NCI-H2107 treated with DMSO at 0.1 percent for 48 hours (cell line): ENCODE measurements around the gene ORAI3.
"Not testable (repeated sequence)": the region's sequence is repeated elsewhere in the genome, so short reads cannot be mapped to it uniquely, and the experiment has no call there.

Source experiments
- DNase-seq: peaks from one replicate; lab custom pipeline; 2025; ENCODE audit not compliant: unreplicated experiment; lab: John Stamatoyannopoulos, UW

The ORAI3 gene

GRCh38 chr16:30923554-30924075 lies 25.3 kb upstream of the ORAI3 start, which contains the start of gene FBXL19:
Gene FBXL19, plus strand, starts transcription at chr16:30923572. Its CDS starts 2,183 bp downstream, at chr16:30925755.
- DNase-seq: no peak

DNA sequence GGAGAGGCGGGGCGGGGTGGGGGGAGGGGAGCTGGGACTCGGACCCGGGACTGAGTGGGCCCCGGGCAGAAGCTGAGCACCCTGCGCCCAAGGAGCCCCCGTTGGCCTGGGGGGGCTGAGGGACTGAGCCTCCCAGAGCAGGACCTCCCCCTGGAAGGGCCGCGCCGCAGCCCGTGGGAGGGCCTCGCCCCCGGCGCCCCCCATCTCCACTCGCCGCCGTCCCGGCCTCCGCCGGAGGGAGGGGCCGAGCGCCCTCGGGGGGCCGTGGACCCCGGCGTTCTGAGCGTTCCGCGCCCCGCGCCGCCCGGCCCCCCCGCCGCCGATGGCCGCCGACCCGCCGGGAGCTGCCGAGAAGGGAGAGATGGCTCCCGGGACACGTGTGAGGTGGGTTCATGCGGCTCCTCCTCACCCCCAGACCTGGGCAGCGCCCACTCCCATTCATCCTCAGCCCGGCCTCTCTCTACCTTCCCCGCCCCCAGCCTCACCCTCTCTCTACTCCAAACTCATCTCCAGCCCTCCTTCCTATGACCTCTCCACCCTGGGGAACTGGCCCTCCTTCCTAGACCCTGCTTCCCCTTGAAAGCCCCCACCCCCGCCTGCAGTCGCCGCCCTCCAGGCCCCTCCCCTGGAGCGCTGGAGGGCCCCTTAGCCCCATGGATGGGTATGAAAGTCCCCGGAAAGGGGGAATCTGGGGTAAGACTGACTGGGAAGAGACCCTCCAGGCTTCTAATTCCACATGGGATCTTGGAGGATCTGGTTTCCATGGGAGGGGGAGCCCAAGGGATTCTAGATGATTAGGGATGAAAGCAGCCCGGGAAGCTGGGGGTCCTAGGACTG lies 24.6 kb upstream of the ORAI3 start:
- DNase-seq: no peak

GRCh38 chr16:30924913-30925631 lies 23.8 kb upstream of the ORAI3 start:
- no peak for DNase-seq

GRCh38 chr16:30925632-30925987 lies 23.3 kb upstream of the ORAI3 start:
- DNase-seq: no peak

- DNase-seq: no peak
Measured at GRCh38 chr16:30925995-30926811, 22.7 kb upstream of the ORAI3 start.

- DNase-seq: no peak
Measured at GRCh38 chr16:30926937-30927788, 21.7 kb upstream of the ORAI3 start.

GRCh38 chr16:30927789-30928378 lies 21.0 kb upstream of the ORAI3 start:
- peak; percentile 57 for DNase-seq

DNA sequence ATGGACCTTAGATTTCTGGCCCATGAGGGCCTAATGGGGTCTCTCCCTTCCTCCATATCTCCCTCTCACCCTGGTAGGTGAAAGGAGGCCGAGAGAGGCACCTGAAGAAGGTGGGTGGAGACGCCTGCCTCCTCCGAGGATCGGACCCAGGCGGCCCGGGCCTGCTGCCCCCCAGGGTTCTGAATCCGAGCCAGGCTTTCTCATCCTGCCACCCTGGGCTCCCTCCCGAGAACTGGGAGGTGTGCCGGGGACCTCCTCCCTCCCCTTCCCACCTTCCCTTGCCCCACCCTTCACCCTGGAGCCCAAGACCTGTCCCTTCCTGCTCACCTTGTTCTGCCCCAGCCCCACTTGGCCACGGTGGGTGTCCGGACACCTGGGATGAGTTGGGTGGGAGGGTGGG lies 20.5 kb upstream of the ORAI3 start:
- no peak for DNase-seq

GRCh38 chr16:30929167-30929566 lies 19.7 kb upstream of the ORAI3 start:
- no peak for DNase-seq

DNA sequence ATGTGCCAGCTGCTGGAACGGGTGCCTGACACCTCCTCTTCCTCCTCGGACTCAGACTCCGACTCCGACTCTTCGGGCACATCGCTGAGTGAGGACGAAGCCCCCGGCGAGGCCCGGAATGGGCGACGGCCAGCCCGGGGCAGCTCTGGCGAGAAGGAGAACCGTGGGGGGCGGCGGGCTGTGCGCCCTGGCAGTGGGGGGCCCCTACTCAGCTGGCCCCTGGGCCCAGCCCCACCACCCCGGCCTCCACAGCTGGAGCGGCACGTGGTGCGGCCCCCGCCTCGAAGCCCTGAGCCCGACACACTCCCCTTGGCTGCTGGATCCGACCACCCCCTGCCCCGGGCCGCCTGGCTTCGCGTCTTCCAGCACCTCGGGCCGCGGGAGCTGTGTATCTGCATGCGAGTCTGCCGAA lies 18.7 kb upstream of the ORAI3 start:
- DNase-seq: no peak

DNA sequence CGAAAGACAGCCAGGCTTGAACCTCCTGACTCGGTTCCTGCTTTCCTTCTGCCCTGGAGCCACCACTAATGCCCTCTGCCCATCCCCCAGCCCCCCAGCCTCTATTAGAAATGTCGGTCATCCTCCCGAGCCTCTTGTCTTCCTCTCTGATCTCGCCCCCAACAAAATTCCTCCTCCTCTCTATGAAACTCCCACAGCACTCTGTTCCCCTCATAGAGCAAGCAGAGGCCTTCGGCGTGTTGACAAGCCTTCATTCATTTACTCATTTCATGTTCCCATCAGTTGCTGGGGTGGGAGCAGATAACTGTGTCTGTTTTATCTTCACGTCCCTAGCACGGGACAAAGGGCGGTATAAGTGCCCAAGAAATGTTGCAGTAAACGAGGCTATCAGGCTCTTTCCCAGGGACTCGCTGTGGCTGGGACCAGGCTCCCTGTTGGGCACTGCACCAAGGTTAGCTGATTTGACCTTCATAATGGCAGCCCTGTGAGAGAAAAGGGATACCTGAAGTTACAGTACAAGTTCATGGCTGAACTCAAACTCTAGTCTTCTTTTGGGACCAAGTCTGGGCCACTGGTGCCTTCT lies 17.7 kb upstream of the ORAI3 start:
- no peak for DNase-seq

- no peak for DNase-seq
Measured at GRCh38 chr16:30934827-30935557, 13.9 kb upstream of the ORAI3 start.

DNA sequence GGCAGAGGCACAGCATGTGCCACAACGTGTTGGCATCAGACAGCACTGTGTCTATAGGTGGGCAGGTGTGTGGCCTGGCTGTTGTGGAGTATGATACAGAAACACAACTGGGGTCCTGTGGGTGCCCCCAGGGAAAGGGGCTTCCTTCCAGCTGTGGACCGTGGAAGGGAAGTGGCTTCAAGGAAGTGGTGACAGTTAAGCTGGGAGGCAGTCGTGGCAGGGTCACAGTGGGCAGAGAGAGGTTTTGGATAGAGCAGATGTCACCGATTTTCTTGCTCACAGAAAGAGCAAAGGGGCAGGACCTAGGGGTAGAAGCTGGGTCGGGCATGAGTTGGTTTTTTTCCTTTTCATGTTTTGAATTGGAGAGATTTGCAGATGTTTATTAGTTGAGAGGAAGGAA lies 11.2 kb upstream of the ORAI3 start:
- DNase-seq: no peak

DNA sequence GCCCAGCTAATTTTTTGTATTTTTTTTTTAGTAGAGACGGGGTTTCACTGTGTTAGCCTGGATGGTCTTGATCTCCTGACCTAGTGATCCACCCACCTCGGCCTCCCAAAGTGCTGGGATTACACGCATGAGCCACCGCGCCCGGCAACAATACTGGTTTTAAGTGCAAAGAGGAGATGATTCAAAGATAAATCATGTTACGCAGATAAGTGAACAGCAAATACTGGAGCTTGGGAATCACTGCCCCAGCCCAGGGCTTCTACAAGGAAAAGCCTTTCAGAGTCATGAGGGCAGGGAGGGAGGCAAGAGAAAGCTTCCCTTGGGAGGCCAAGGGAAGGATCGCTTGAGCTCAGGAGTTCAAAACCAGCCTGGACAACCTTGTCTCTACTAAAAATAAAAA lies 9.3 kb upstream of the ORAI3 start:
- not testable (repeated sequence) for DNase-seq

GRCh38 chr16:30941600-30942425 lies 7.1 kb upstream of the ORAI3 start:
- peak; percentile 30 for DNase-seq

- DNase-seq: no peak
Measured at GRCh38 chr16:30942426-30942806, 6.5 kb upstream of the ORAI3 start.

DNA sequence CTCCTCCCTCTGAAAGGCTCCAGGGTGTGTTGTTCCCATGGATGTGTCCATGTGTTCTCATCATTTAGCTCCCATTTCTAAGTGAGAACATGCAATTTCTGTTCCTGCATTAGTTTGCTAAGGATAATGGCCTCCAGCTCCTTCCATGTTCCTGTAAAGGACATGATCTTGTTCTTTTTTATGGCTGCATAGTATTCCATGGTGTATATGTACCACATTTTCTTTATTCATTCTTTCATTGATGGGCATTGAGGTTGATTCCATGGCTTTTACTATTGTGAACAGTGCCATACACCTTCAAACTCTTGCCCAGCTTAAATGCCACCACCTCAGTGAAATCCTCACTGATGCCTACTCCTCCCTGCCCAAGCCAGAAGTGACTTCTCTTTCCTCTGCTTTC lies 4.5 kb upstream of the ORAI3 start:
- DNase-seq: no peak
